ENCODE measurements around the gene FBXL13. TPM values are rescaled to one million over a fixed set of nuclear protein-coding genes. Genes with fewer than 3 reads are reported as not detected.

The FBXL13 gene
- total RNA-seq, 2 experiments from 2014 or later = 1.6 to 2.0 TPM

DNA sequence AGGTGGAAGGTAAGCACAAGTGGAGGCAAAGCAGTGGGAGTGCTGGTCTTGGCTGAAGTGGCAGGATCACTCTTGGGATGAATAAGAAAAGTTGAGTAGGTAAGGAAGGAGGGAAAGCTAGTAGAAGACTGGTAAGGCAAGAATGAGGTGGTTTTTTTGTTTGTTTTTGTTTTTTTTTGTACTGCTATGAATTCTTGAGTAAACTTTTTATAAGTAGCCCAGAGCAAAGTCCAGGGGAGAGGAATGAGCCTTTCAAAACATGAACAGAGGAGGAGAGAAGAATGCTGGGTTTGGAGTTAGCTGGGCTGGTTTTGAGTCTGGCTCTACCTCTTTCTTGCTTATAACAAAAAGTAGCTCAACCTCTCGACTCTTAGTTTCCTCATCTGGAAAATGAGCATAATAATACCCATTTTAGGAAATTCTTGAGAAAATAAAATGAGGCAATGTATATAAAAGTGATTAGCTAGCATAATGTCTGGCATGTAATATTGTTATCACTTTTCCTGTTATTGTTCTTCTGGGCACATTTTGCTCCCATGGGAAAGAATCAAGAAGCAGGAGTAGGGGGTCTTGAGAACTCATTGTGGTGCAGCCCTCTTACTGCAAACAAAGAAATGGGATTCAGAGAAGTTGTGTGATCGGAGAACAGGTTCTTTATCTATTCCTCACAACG is 185.9 kb downstream of the FBXL13 start:
- H3K4me2 ChIP-seq (ENCODE audit: low read length) = no peak overlapping the region
- H3K27ac ChIP-seq (ENCODE audit: low read depth, low read length, poor library complexity, severe bottlenecking) = no peak overlapping the region
- no peaks in the 10 kb centered on the region for H3K4me1 ChIP-seq (ENCODE audit: insufficient read depth, low read length, poor library complexity, severe bottlenecking)
- H3K79me2 ChIP-seq (ENCODE audit: insufficient read depth, low read depth, low read length) = no peaks in the 10 kb centered on the region
- intact Hi-C loops (cut with micrococcal nuclease; ENCODE audit: unreplicated experiment) = no loop called here
- H3K9me2 ChIP-seq (ENCODE audit: insufficient read depth, low read length) = no peaks in the 10 kb centered on the region
- CTCF ChIA-PET (ENCODE audit: unreplicated experiment) = no interaction called here
- H4K20me1 ChIP-seq (ENCODE audit: insufficient read depth, low read length) = no peaks in the 10 kb centered on the region
- no peak overlapping the region for H3K4me3 ChIP-seq (ENCODE audit: low read depth, low read length, poor library complexity, severe bottlenecking)
- no TSS peak for BruUV-seq (replicated peaks)
- no peak overlapping the region for H2AFZ ChIP-seq (ENCODE audit: low read length)
- no peak for DNase-seq (ENCODE audit: low spot score)
- H3K9me3 ChIP-seq (ENCODE audit: low read length) = no peaks in the 10 kb centered on the region
- POLR2A ChIA-PET = no interaction called here
- H3K36me3 ChIP-seq (ENCODE audit: insufficient read depth, low read length) = no peaks in the 10 kb centered on the region
- TF ChIP-seq, protein P1, sequence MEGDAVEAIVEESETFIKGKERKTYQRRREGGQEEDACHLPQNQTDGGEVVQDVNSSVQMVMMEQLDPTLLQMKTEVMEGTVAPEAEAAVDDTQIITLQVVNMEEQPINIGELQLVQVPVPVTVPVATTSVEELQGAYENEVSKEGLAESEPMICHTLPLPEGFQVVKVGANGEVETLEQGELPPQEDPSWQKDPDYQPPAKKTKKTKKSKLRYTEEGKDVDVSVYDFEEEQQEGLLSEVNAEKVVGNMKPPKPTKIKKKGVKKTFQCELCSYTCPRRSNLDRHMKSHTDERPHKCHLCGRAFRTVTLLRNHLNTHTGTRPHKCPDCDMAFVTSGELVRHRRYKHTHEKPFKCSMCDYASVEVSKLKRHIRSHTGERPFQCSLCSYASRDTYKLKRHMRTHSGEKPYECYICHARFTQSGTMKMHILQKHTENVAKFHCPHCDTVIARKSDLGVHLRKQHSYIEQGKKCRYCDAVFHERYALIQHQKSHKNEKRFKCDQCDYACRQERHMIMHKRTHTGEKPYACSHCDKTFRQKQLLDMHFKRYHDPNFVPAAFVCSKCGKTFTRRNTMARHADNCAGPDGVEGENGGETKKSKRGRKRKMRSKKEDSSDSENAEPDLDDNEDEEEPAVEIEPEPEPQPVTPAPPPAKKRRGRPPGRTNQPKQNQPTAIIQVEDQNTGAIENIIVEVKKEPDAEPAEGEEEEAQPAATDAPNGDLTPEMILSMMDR (conservative IDR thresholded peaks at IDR 0.05; ENCODE audit: low read length) = no peak
- no peak for TF ChIP-seq EZH2phosphoT487 (IDR thresholded peaks at IDR 0.05; ENCODE audit: borderline replicate concordance, low read depth, low read length)

DNA sequence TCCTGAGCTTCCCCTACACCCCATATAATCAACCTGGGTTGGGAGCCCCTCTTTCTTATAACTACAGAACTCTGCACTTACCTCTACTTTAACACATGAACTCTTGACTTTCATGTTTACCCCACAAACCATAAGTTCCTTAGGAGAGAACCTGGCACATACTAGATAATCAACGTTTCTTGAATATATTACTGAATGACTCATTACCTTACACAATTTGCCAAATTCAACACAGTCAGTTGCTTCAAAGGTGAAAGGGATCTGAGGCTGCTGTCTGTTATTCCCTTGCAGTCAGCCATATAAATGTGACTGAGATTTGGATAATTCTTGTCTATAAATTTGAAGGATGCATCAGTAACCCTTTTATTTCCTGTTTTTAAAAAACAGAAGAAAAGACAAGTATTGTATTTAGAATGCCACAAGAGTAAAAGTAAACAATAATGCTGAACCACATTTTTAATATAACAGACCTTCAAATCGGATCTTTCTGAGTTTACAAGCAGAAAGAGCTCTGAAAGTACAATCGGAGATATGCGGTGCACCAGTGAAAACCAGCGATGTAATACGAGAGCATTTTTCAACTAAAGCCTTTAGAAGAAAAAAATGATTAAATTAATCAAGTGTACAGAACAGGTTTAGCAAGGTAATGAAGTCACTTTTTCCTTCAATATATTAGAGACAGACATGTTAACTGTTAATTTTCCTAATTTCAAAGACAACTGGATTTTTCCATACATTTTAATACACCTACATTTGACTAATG is 191.3 kb downstream of the FBXL13 start:
- Histone ChIP-seq H2AFZ (ENCODE audit: low read length) (no peak overlapping the region), H3K27ac (ENCODE audit: low read depth, low read length, poor library complexity, severe bottlenecking) (no peak overlapping the region), H3K4me3 (ENCODE audit: low read depth, low read length, poor library complexity, severe bottlenecking) (no peak overlapping the region), H3K4me2 (ENCODE audit: low read length) (no peak overlapping the region), H3K9me2 (ENCODE audit: insufficient read depth, low read length) (no peaks in the 10 kb centered on the region), H3K79me2 (ENCODE audit: insufficient read depth, low read depth, low read length) (no peaks in the 10 kb centered on the region), H4K20me1 (ENCODE audit: insufficient read depth, low read length) (no peaks in the 10 kb centered on the region), H3K4me1 (ENCODE audit: insufficient read depth, low read length, poor library complexity, severe bottlenecking) (no peaks in the 10 kb centered on the region), H3K36me3 (ENCODE audit: insufficient read depth, low read length) (no peaks in the 10 kb centered on the region), H3K9me3 (ENCODE audit: low read length) (no peaks in the 10 kb centered on the region)
- DNase-seq (ENCODE audit: low spot score) = no peak
- intact Hi-C loops (cut with micrococcal nuclease; ENCODE audit: unreplicated experiment) = no loop called here
- no TSS peak for BruUV-seq (replicated peaks)
- ChIA-PET CTCF (ENCODE audit: unreplicated experiment) (no interaction called here), POLR2A (interaction anchor here (0.5 kb wide), 1 partner anchor 265 kb away, joined by 3 read pairs; no protein-coding TSS in a partner anchor)
- TF ChIP-seq, protein P1 (conservative IDR thresholded peaks at IDR 0.05; ENCODE audit: low read length) = no peak
- no peak for TF ChIP-seq EZH2phosphoT487 (IDR thresholded peaks at IDR 0.05; ENCODE audit: borderline replicate concordance, low read depth, low read length)

All from OCI-LY7 (cell line).